Stimulated activated CD8-positive, alpha-beta memory T cell treated with anti-CD3 and anti-CD28 coated beads, Interleukin-4, amount 100 ng/mL, for 48 hours (primary cell): Measurements from ENCODE around the gene SULT4A1.

ENCODE experiments used
- DNase-seq: peaks from one replicate; pipeline ENCODE4 v3.0.0-alpha.2; 2020

SULT4A1 gene

GRCh38 chr22:43859621-43860020, 2.7 kb downstream of the SULT4A1 start:
- no peak for DNase-seq

GRCh38 chr22:43859176-43859575, 3.1 kb downstream of the SULT4A1 start:
- DNase-seq, result no peak

GRCh38 chr22:43858156-43858895, 4.0 kb downstream of the SULT4A1 start:
- DNase-seq, result no peak

GRCh38 chr22:43857367-43857766, 4.9 kb downstream of the SULT4A1 start:
- DNase-seq, result no peak

- no peak for DNase-seq
These were observed 6.9 kb downstream of the SULT4A1 start for GRCh38 chr22:43855431-43855830.

GRCh38 chr22:43854786-43855271, 7.5 kb downstream of the SULT4A1 start:
- DNase-seq, result no peak

GRCh38 chr22:43854121-43854785, 8.1 kb downstream of the SULT4A1 start:
- DNase-seq, result no peak

- no peak for DNase-seq
These were observed 8.9 kb downstream of the SULT4A1 start for GRCh38 chr22:43853328-43853931.

- no peak for DNase-seq
These were observed 9.6 kb downstream of the SULT4A1 start for GRCh38 chr22:43852573-43853327.

GRCh38 chr22:43851979-43852307, 10.4 kb downstream of the SULT4A1 start:
- no peak for DNase-seq

GRCh38 chr22:43851058-43851978, 11.0 kb downstream of the SULT4A1 start:
- DNase-seq, result no peak

GRCh38 chr22:43850529-43850928, 11.8 kb downstream of the SULT4A1 start:
- DNase-seq, result no peak

- DNase-seq, result no peak
These were observed 12.6 kb downstream of the SULT4A1 start for GRCh38 chr22:43849731-43850130.

- DNase-seq, result no peak
These were observed 13.7 kb downstream of the SULT4A1 start for GRCh38 chr22:43848366-43849171.

- no peak for DNase-seq
These were observed 14.7 kb downstream of the SULT4A1 start for GRCh38 chr22:43847376-43848289.

GRCh38 chr22:43846966-43847365, 15.3 kb downstream of the SULT4A1 start:
- no peak for DNase-seq

GRCh38 chr22:43845981-43846380, 16.3 kb downstream of the SULT4A1 start:
- DNase-seq, result no peak

GRCh38 chr22:43844560-43845545, 17.5 kb downstream of the SULT4A1 start:
- no peak for DNase-seq
